Stimulated activated CD8-positive, alpha-beta memory T cell treated with anti-CD3 and anti-CD28 coated beads, Interleukin-12 subunit alpha, Interleukin-12 subunit beta, amount 100 ng/mL, for 24 hours (primary cell): ENCODE results near the gene BACH2.
"Not testable (repeated sequence)": the region's sequence is repeated elsewhere in the genome, so short reads cannot be mapped to it uniquely, and the experiment has no call there.

Experiments used
- DNase-seq: peaks from one replicate; pipeline ENCODE4 v3.0.0-alpha.2; 2020; ENCODE audit errors: extremely low read depth

Gene BACH2

GRCh38 chr6:90302320-90302719, 5.7 kb upstream of the BACH2 start:
- no peak for DNase-seq

GRCh38 chr6:90301816-90302215, 5.2 kb upstream of the BACH2 start:
- DNase-seq = no peak

GRCh38 chr6:90298459-90299053, 1.9 kb upstream of the BACH2 start:
- DNase-seq = no peak

GRCh38 chr6:90297867-90298381, 1.3 kb upstream of the BACH2 start:
- no peak for DNase-seq

GRCh38 chr6:90297115-90297866, 648 bp upstream of the BACH2 start:
- no peak for DNase-seq

GRCh38 chr6:90295854-90296340, 746 bp downstream of the BACH2 start:
- no peak for DNase-seq

GRCh38 chr6:90294989-90295853, 1.4 kb downstream of the BACH2 start:
- DNase-seq = peak; percentile 71

GRCh38 chr6:90294614-90294988, 2.0 kb downstream of the BACH2 start:
- no peak for DNase-seq

- no peak for DNase-seq
Observed at GRCh38 chr6:90294008-90294511, 2.6 kb downstream of the BACH2 start.

GRCh38 chr6:90293319-90293953, 3.2 kb downstream of the BACH2 start:
- no peak for DNase-seq

GRCh38 chr6:90291565-90291964, 5.1 kb downstream of the BACH2 start:
- DNase-seq = no peak

- no peak for DNase-seq
Observed at GRCh38 chr6:90290811-90291420, 5.7 kb downstream of the BACH2 start.

GRCh38 chr6:90289902-90290301, 6.7 kb downstream of the BACH2 start:
- DNase-seq = no peak

- DNase-seq = no peak
Observed at GRCh38 chr6:90288404-90288803, 8.2 kb downstream of the BACH2 start.

- DNase-seq = no peak
Observed at GRCh38 chr6:90286884-90287488, 9.7 kb downstream of the BACH2 start.

- DNase-seq = no peak
Observed at GRCh38 chr6:90285611-90286381, 10.8 kb downstream of the BACH2 start.

GRCh38 chr6:90285042-90285481, 11.6 kb downstream of the BACH2 start:
- no peak for DNase-seq

- no peak for DNase-seq
Observed at GRCh38 chr6:90284236-90285041, 12.2 kb downstream of the BACH2 start.

GRCh38 chr6:90282265-90282664, 14.4 kb downstream of the BACH2 start:
- not testable (repeated sequence) for DNase-seq
